Kidney (tissue), 14 donors: Measurements from ENCODE around the gene MAP10. TPM values are rescaled to one million over a fixed set of nuclear protein-coding genes. Genes with fewer than 3 reads are reported as not detected.
A peak's percentile ranks its signal among the peaks of the same experiment; 100 is the strongest.

Experiments
- DNase-seq, 5 donors: peaks; one replicate each; pipeline ENCODE4 v3.0.0-alpha.2; 2013 to 2020
- FAIRE-seq: peaks from 2 replicates; lab custom pipeline; 2012; peaks lifted over from hg19 to GRCh38; lab: Jason Lieb, UNC
- H3K27ac ChIP-seq, 2 donors: one replicate each; pipeline ENCODE4 v1.7.0; 2013; ENCODE audit warnings: low read depth in 2 of 2, low read length in 2 of 2, inconsistent platforms in 1 of 2
- H3K27me3 ChIP-seq: one replicate; pipeline ENCODE4 v1.7.1; 2013; ENCODE audit warnings: low read length, inconsistent platforms; ENCODE audit not compliant: control insufficient read depth, insufficient read depth
- H3K36me3 ChIP-seq, 3 donors: one replicate each; pipeline versions ENCODE4 v1.7.0 to v1.7.1; 2013; ENCODE audit warnings: low read length in 3 of 3, control low read depth in 1 of 3, inconsistent platforms in 1 of 3; ENCODE audit not compliant: insufficient read depth in 3 of 3, control insufficient read depth in 2 of 3
- H3K4me1 ChIP-seq, 3 donors: one replicate each; pipeline versions ENCODE4 v1.7.0 to v1.7.1; 2013; ENCODE audit warnings: low read length in 3 of 3, inconsistent platforms in 1 of 3, low read depth in 1 of 3; ENCODE audit not compliant: control insufficient read depth in 2 of 3, insufficient read depth in 2 of 3
- H3K4me3 ChIP-seq, 3 donors: one replicate each; pipeline versions ENCODE4 v1.7.0 to v1.8.1; 2013; ENCODE audit warnings: low read length in 3 of 3, control low read depth in 1 of 3, inconsistent platforms in 1 of 3
- H3K9ac ChIP-seq, 3 donors: one replicate each; pipeline versions ENCODE4 v1.7.0 to v1.7.1; 2013; ENCODE audit warnings: low read length in 3 of 3, control low read depth in 1 of 3, inconsistent platforms in 1 of 3
- H3K9me3 ChIP-seq, 3 donors: one replicate each; pipeline versions ENCODE4 v1.7.0 to v1.7.1; 2013; ENCODE audit warnings: low read length in 3 of 3, control low read depth in 1 of 3, inconsistent platforms in 1 of 3; ENCODE audit not compliant: control insufficient read depth in 2 of 3, insufficient read depth in 1 of 3
- CTCF ChIP-seq: IDR thresholded peaks from 3 replicates; pipeline ENCODE4 v1.5.1; 2012; ENCODE audit warnings: mild to moderate bottlenecking, moderate library complexity, borderline replicate concordance; ENCODE audit not compliant: insufficient read depth; ENCODE audit errors: extremely low read depth
- intact Hi-C: fragments of 100-400 bp; cut with DNase I; formaldehyde crosslinking; loops from one replicate; pipeline ENCODE4 v1.11.1; 2022
- polyA plus RNA-seq: library from polyadenylated mRNA; stranded (reverse); fragments of 350-450 nt; fragmentation: Illumina TruSeq; extraction: RNeasy Lipid Tissue Mini Kit (QIAGEN cat#74804); gene quantifications from one replicate; pipeline ENCODE4 v1.2.3, GENCODE V29; 2014; ENCODE audit warnings: low read depth, low replicate concordance; ENCODE audit not compliant: insufficient read depth
- total RNA-seq: library from RNA; stranded (reverse); fragmentation: NEBNext Ultra II Directional; extraction: Animal tissue kit (Norgen Biotek cat#: 25700); gene quantifications from one replicate; pipeline ENCODE4 v1.2.1, GENCODE V29; 2021
- donor health status: control.
- donor health status: control.
- donor health status: control.
- donor health status: control.
- donor health status: control.
- donor health status: DM: yes; HTN: yes; CAD: no.
- donor health status: Normal renal cell carcinoma (clear cell type).

The MAP10 gene
- total and polyA plus RNA-seq, 2 donors from 2014 or later = 1.1 to 3.8 TPM

- H3K9ac ChIP-seq = no peak overlapping the region
- H3K27ac ChIP-seq = no peak overlapping the region
- DNase-seq = no peak
- peaks cover 3 to 8% (median 3%) of the 10 kb centered on the region in 3 donors for H3K4me1 ChIP-seq
- no peaks in the 10 kb centered on the region for H3K27me3 ChIP-seq
- intact Hi-C loops = no loop called here
- no peak overlapping the region for H3K4me3 ChIP-seq
- no peak for TF ChIP-seq CTCF
- H3K9me3 ChIP-seq = no peaks in the 10 kb centered on the region
- H3K36me3 ChIP-seq = no peaks in the 10 kb centered on the region
- FAIRE-seq = no peak
Observed at GRCh38 chr1:232765542-232765941, 39.7 kb upstream of the MAP10 start.

GRCh38 chr1:232766241-232766890 is 38.9 kb upstream of the MAP10 start:
- Histone ChIP-seq H3K27me3 (no peaks in the 10 kb centered on the region), H3K27ac (peak overlapping the region in 1 of 2 donors; percentile 53), H3K4me3 (no peak overlapping the region), H3K36me3 (no peaks in the 10 kb centered on the region), H3K9me3 (no peaks in the 10 kb centered on the region), H3K9ac (no peak overlapping the region), H3K4me1 (peaks cover 3 to 8% (median 3%) of the 10 kb centered on the region in 3 donors)
- DNase-seq (peak; percentile 20 to 71 (median 41)), FAIRE-seq (no peak)
- intact Hi-C loops = no loop called here
- TF ChIP-seq CTCF = no peak

- Histone ChIP-seq H3K27ac (peak overlapping the region; percentile 53 to 66), H3K9ac (no peak overlapping the region), H3K4me3 (no peak overlapping the region), H3K9me3 (no peaks in the 10 kb centered on the region), H3K36me3 (no peaks in the 10 kb centered on the region), H3K27me3 (no peaks in the 10 kb centered on the region), H3K4me1 (peaks cover 3 to 8% (median 3%) of the 10 kb centered on the region in 3 donors)
- DNase-seq (peak in 1 of 5 donors; percentile 5), FAIRE-seq (no peak)
- TF ChIP-seq CTCF = no peak
- intact Hi-C loops = no loop called here
Observed at GRCh38 chr1:232766904-232767303, 38.3 kb upstream of the MAP10 start.
